NCI-H2196 (cell line): ENCODE measurements around the gene SMS.
"Not testable (repeated sequence)": the region's sequence is repeated elsewhere in the genome, so short reads cannot be mapped to it uniquely, and the experiment has no call there.

Experiments
- DNase-seq: peaks from one replicate; lab custom pipeline; 2025; ENCODE audit not compliant: unreplicated experiment; lab: John Stamatoyannopoulos, UW

The SMS gene

DNA sequence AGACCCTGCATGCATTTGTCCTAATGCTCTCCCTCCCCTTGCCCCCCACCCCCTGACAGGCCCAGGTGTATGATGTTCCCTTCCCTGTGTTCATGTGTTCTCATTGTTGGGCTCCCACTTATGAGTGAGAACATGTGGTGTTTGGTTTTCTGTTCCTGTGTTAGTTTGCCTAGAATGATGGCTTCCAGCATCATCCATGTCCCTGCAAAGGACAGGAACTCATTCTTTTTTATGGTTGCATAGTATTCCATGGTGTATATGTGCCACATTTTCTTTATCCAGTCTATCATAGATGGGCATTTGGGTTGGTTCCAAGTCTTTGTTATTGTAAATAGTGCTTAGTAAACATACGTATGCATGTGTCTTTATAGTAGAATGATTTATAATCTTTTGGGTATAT, 10.0 kb downstream of the SMS start:
- DNase-seq: not testable (repeated sequence)

DNA sequence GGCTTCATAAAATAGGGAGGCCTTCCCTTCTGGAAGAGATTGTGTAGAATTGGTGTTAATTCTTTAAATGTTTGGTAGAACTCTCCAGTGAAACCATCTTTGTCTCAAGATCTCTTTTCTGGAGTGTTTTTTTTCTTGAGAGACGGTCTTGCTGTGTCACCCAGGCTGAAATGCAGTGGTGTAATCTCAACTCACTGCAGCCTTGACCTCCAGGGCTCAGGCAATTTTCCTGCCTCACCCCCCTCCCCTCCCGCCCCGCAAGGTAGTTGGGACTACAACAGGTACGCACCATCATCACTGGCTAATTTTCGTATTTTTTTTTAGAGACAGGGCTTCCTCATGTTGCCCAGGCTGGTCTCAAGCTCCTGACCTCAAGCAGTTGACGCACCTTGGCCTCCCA, 12.1 kb downstream of the SMS start:
- DNase-seq: no peak

DNA sequence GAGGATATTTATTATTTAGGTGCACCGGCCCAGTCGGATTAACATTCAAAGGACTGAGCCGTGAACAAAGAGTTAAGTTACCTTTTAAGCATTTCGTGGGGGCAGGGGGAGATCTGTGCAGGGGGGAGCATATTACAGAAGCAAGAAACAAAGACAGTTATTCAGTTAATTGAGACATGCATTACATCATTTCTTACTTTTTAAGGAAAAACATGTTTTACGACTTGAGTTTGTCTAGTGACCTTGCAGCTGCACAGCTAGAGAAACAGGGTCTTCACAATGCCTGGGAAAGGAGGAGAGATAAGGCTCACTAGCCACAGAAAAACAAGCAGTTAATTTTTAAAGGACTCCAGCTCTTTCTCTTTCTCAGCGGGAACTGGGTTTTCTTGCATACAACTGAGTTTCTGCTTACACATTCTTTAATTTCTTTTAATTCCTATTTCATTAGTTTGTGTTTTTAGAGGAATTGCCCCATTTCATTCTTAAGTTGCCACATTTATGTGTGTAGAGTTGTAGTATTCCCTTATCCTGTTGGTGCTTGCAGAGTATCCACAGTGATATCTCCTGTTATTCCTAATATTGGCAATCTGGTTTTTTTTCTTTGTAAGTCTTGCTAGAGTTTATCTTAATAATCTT, 12.8 kb downstream of the SMS start:
- not testable (repeated sequence) for DNase-seq

DNA sequence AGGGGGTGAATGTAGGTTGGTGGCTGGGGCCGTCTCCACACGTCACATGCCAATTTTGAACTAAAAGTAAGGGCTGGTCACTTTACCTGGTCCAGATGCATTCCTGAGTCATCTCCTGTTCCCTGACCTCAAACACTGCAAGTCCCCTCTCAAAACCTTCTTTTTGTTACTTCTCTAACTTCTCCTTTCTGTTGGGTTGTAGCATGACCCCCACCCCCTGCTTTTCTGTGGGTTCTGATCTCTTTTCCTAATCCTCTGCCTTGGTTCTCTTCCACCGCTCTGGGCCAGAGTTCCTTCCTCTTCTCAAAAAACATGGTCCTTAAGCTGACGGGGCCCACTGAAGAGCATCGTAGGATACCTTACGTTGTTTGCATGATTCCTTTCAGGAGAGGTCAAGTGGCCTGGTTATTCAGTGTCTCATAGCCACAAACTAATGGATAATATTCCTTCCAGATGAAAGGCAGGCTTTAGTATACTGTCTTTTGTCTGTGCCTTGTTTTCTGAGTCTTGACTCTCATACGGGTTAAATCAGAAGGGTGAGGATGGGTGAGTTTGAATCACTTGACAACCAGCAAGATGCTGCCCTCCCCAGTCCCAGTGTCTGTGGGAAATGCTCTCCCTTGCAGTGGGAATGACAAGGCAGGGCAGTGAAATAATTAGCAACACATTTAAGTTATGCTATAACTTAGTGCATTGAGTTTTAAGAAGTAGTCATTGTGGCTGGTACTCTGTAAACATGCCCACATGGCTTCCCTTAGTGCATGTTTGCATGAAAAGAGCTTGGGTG, 15.1 kb downstream of the SMS start:
- DNase-seq: no peak

DNA sequence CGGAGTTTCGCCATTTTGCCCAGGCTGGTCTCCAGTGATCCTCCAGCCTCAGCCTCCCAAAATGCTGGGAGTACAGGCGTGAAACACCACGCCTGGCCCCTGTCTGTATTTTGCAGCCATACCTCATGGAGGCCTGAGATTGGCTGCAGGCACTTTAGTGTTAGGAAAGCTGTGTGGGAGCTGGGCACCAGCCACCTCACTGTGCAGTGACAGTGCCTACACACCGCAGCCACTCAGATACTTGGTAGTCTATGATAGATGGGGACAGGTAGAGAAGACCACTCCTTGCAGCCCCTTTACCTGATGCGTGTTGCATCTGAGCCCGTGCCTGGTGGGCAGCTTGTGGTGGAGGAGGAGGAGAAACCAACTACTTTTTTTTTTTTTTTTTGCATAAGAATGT, 16.3 kb downstream of the SMS start:
- no peak for DNase-seq

DNA sequence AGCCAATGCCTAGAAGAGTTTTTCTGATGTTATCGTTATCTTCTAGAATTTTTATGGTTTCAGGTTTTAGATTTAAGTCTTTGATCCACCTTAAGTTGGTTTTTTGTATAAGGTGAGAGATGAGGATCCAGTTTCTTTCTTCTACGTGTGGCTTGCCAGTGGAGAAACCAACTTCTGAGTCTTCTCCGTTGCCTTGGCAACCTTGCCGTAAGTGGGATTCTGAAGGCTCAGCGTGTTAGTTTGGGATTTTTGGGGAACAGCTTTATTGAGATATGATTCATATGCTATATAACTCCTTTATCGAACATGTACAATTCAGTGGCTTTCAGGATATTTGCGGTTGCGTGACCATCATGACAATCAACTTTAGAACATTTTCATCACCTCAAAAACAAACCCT, 17.7 kb downstream of the SMS start:
- no peak for DNase-seq

DNA sequence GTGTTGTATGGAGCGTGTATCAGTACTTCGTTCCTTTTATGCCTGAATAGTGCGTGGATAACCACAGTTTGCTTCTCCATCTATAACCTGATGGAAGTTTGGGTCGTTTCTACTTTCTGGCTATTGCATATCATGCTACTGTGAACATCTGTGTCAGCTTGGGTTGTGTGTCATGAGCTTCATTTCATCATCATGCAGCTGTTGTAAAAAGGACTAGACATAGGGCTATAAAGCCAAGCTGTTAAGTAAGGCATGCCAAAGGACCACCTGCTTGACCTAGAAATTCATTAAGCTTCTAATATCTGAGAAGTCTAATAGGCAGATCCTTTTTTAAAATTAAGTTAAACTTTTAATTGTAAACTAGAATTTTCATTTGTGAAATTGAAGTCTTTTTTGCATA, 18.4 kb downstream of the SMS start:
- no peak for DNase-seq

DNA sequence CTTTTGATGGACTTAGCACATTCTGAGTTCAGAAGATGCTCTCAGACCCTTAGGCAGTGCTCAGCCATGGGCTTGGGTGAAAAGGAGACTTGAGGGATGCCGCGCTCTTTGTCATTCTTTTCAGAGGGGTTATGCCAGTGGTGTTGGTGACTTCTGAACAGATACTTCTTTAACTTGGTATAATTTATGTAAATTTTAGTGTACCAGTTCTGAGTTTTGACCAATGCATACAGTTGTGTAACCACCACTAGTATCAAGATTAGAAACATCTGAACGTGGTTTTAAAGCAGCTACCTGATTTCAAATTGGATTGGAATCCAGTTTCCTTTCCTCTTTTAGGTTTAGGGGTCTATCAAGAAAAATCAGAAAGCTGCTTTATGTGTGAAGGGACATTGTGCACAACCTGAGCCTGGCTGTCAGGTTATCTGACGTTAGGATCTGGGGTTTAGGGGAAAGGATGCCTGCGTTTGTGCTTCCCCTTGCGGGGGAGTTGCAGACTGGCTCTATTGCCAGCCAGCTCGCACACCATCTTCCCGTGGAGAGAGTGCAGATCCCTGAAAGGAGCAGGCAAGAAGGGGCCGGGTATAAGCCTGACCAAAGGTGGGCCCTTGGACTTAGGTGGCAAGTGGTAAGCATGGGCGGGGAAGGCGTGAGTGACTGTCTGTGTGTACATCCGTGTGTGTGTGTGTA, 19.0 kb downstream of the SMS start:
- DNase-seq: no peak

DNA sequence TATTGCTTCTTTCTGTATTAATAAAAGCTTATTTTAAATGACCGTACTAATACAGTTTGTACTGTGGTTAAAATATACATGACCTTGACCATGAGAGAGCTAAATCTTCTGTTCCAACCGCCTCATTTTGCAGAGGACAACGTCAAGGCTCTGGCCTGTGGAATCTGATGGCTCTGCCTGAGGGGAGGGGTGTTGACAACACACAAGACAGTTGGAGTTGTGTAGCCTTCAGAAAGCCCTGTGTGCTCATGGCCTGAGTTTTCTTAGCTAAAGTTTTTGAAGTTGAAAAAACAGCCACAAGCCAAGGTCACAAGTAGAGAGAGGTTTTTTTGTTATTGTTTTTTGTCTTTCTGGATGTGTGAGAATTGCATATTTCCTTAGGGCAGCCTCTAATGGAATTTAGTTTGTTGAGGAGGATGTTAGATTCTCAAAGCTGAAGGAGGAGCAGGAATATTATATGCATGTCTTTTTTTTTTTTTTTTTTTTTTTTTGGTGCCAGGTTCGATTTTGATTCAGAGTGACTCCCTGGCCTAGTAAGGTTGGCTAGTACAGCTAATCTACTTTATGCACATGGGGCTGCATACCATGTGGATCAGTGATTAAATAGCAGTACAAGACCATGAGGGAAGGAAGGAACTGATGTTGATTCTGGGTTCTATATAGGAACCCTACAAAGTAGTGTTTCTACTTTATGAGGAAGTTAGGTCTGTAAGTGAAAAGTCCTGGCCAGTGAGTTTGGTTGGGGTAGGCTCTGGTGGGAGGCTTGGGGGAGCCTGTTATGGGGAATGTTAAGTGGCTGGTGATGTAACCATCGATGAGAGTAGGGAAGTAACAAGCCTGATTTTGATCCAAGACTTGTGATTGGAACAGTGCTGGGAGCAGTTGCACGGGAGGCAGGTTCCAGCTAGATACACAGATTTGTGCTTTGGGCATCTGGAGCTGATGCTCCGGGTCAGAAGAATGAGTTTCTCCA, 20.3 kb downstream of the SMS start:
- DNase-seq: no peak

DNA sequence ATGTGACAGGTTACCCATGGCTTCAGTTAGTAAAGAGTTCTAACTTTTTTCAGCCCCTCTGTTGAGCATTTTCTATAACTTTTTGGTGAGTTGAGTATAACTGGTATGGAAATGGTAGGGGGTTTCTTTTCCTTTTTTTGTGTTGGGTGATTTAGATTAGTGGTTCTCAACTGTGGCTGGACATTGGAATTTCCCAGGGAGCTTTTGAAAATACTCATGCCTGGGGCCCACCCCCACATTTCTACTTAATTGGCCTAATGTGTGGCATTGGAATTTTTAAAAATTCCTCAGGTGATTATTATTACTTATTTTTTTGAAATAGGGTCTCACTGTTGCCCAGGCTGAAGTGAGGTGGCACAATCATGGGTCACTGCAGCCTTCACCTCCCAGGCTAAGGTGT, 21.9 kb downstream of the SMS start:
- no peak for DNase-seq

DNA sequence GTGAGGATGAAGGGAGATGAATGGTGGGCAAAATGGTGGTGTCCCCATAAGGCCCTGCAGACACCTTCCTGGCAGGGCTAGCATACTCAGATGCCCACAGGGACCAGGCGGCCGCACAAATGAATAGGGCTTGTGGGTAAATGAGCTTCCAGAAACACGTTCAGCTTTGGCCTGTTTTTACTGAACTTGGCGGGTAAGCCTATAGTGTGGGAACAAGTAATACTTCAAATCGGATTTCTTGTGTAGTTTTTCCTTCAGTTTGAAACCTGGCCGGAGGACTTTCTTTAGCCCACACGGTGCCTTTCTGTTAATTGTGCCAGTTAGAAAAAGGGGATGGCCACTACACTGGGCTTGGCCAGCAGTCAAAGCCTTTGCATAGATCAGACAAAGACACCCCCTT, 22.8 kb downstream of the SMS start:
- DNase-seq: no peak

DNA sequence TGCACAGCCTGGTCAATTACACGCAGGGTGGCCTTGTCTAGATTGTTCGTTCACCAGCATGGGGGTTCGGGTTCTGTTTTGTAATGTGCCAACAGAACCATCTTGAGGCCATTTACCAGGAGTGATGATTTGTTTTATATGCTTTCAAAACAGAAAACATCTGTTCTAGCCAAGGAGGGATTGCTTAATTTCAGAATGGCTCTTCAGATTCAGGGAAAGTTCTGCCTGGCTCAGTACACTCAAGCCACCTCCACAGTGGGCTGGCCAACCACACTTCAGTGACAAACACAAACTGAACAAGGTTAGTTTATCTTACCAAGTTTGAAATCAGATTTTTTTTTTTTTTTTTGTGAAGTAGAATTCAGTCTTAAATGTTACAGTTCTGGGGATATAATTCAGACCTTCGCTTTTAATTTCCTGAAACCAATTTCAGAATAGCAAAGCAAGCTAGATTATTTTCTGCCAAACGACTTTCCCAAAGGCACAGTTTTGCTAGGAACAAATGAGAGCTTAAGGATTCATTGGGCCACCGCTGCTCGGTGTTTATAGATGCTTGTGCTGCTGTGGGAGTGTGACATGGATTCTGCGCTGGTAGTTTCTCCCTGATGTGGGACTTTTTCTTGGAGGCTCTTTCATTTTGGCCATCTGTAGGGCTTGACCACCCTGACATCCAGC, 23.4 kb downstream of the SMS start:
- no peak for DNase-seq

DNA sequence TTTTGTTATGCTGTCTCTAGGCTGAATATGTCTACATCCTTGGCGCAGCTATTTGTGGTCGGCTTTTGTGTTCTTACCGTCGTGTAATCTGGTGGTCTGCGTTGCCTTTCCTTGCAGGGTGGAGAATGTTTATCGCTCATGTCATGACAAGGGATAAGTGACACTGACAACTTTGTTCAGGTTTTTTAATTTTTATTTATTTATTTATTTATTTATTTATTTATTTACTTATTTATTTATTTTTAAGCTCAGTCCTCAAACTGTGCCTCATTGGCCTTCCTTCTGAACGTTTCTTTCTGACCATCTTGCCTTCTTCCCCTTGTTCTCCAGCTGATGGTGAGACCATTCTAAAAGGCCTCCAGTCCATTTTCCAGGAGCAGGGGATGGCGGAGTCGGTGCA, 26.4 kb downstream of the SMS start:
- no peak for DNase-seq

DNA sequence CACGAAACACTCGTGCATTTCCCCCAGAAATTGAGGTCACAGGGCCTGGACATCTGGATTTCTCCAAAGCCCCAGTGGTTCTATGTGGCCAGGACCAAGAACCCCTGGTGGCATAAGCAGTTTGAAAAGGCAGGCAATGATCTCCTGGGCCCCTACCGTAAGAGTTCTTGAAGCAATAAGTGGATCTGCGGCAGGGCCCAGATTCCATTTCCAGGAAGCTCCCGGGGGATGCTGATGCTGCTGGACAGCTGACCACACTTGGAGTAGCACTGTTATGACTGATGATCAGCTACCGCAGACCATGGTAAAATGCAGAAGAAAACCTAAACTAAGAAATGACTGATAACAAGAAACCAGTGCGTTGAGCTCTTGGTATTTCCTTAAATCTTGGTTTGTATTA, 27.8 kb downstream of the SMS start:
- DNase-seq: no peak

DNA sequence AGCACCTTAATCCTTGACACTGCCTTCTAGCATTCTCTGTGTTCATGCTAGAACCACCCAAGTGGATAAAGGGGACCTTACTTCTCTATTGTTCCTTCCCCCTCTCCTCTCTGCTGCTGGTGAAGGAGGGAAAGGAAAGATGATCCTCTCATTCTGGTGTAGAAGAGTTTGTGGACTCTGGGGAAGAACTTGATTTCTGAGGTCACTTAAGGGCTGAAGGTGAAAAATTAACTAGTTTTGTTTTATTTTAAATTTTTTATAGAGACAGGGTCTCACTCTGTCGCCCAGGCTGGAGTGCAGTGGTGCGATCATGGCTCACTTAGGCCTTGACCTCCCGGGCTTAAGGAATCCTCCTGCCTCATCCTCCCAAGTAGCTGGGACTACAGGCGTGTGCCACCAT, 29.8 kb downstream of the SMS start:
- no peak for DNase-seq

DNA sequence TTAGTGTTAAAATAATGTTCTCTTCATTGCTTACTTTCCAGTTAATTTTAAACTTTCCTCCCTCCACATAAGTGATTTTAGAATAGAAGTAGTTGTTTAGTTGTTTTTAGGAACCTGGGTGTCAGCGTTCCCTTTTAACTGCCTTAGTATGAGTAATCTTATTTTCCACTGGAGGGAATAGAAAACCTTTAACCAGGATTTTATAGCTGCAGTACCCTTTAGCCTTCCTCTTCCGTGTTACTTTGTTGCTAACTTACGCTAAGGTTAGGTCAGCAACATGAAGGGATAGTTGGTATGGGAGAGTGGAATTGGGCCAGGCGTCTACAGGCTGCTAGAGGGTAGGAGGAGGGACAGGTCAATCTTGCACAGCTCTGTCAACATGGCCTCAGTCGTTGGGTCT, 31.5 kb downstream of the SMS start:
- DNase-seq: no peak

DNA sequence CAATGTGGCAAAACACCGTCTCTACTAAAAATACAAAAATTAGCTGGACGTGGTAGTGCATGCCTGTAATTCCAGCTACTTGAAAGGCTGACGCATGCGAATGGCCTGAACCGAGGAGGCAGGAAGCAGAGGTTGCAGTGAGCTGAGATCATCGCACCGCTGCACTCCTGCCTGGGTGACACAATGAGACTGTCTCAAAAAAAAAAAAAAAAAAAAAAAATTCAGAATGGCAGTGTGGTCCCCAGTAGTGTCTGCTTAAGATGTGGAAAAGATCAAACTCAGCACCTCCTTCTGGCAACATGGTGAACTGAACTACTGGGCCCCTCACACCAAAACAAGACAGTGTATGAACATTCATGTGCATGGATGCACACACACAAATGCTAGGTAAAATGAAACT, 32.2 kb downstream of the SMS start:
- DNase-seq: no peak

DNA sequence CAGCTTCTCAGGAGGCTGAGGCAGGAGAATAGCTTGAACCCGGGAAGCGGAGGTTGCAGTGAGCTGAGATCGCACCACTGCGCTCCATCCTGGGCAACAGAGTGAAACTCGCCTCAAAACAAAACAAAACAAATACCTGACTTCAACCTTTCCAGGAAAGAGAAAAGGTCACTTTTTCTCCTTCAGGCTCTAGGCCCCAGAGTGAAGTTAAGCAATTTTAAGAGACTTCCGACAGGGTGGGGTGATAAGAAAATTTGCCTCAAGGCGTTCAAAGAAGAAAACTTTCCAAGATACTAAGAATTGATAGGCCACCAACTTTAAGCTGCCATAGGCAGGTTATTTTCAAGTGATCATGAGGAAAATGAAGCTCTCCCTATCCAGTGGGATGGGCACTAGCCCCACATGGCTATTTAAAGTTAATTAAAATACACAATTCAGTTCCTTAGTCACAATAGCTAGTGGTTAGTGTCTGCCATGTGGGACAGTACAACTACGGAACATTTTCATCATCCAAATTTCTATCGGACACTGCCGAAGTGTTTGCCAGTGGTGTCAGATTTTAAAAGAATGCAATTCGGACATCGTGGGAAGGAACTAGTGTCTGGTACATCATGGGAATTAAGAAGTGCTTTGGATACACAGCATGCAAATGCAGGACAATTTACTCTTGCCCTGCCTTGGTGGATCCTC, 33.0 kb downstream of the SMS start:
- no peak for DNase-seq

DNA sequence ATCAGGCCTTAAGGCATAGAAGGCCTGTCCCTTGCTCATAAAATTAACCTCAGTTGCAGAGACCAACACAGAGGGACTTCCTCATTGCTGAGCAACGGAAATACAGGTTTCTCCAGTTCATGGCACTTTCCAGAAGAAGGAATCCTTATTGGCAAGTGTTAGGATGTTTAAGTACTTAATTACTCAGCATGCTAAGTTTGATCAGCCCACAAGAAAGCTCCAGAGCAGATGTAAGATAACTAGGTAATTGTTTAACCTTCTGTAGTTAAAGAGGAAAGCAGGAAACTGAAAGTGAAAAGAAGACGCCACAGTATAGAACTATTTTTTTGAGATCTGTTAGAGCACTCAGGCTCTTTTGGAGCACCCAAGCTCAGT, 33.5 kb downstream of the SMS start:
- peak; percentile 7 for DNase-seq

DNA sequence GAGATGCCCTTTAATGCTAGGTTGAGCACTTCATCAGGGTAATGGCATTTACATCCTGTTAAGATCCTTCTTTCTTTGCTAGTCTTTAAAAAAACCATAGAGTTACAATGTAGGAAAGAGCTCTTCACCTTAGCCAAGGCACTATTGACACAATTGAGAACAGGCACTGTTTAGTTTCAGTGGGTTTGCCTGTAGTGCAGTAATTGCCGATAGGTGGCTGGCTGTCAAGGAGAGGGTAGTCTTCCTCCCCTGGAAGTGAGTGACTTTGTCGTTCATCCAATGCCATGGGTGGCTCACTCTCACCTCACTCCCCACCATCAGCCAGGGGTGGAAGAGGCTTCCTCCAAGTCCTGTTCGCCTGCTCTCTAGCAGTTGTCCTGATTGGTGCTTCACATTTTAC, 34.7 kb downstream of the SMS start:
- no peak for DNase-seq
